ENCODE measurements around the gene PRKCZ. TPM values are rescaled to one million over a fixed set of nuclear protein-coding genes. Genes with fewer than 3 reads are reported as not detected.
A peak's percentile ranks its signal among the peaks of the same experiment; 100 is the strongest.

The PRKCZ gene
- total and polyA plus RNA-seq, 9 of the 15 experiments (the other 6 are each of a cell fraction or from before 2014, with no cell fraction given) = 0.07 to 3.1 (median 1.3) TPM

DNA sequence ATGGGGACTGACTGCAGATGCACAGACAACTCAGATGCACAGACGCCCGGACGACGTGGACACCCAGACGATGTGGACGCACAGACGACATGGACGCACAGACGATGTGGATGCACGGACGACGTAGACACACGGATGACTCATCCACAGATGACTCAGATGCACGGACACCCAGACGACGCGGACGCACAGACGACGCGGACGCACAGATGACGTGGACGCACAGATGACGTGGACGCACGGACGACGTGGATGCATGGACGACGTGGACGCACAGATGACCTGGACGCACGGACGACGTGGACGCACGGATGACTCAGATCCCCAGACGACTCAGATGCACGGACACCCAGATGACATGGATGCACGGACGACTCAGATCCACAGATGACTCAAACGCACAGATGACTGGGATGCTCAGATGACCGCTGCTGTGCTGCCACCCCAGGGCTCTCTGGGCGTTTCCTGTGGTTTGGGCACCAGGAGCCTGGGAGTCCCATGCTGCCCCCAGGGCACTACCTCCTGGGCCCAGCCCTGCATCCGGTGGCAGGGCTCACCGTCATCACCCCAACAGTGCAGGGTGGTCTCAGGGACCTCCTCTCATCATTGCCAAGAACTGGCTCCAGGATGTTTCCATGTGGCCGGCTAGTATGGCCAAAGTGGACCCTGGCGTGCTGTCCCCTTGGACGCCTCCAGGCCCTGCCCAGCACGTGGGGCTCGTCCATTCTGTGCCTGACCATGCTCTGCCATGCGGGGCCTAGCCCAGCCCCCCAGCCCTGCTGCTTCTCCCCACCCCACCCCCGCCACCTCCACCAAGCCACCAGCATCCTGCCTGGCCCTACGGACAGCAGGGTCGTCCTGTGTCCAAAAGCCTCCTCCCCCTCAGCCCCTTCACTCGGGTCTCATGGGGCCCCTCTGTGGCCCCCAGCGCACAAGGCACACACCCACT lies 130.4 kb downstream of the PRKCZ start (continued):
- TF ChIP-seq, protein P1, sequence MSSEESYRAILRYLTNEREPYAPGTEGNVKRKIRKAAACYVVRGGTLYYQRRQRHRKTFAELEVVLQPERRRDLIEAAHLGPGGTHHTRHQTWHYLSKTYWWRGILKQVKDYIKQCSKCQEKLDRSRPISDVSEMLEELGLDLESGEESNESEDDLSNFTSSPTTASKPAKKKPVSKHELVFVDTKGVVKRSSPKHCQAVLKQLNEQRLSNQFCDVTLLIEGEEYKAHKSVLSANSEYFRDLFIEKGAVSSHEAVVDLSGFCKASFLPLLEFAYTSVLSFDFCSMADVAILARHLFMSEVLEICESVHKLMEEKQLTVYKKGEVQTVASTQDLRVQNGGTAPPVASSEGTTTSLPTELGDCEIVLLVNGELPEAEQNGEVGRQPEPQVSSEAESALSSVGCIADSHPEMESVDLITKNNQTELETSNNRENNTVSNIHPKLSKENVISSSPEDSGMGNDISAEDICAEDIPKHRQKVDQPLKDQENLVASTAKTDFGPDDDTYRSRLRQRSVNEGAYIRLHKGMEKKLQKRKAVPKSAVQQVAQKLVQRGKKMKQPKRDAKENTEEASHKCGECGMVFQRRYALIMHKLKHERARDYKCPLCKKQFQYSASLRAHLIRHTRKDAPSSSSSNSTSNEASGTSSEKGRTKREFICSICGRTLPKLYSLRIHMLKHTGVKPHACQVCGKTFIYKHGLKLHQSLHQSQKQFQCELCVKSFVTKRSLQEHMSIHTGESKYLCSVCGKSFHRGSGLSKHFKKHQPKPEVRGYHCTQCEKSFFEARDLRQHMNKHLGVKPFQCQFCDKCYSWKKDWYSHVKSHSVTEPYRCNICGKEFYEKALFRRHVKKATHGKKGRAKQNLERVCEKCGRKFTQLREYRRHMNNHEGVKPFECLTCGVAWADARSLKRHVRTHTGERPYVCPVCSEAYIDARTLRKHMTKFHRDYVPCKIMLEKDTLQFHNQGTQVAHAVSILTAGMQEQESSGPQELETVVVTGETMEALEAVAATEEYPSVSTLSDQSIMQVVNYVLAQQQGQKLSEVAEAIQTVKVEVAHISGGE (CRISPR knock-in tag; IDR thresholded peaks at IDR 0.05) = no peak
- TF ChIP-seq ZNF217 (CRISPR knock-in tag; IDR thresholded peaks at IDR 0.05) (no peak), SOX6 (IDR thresholded peaks at IDR 0.05) (peak; percentile 40; the same call in 1 of the 2 replicates), TCFL5 (CRISPR knock-in tag; conservative IDR thresholded peaks at IDR 0.05) (no peak), HNRNPUL1 (IDR thresholded peaks at IDR 0.05; ENCODE audit: low read length) (no peak), ZBED1 (IDR thresholded peaks at IDR 0.05) (no peak), ELF2 (CRISPR knock-in tag; IDR thresholded peaks at IDR 0.05) (no peak), DIDO1 (tag; IDR thresholded peaks at IDR 0.05; ENCODE audit: low read depth) (peak; percentile 83), CBFB (CRISPR knock-in tag; IDR thresholded peaks at IDR 0.05) (peak; percentile 52; the same call in 1 of the 2 replicates), MAFG (tag; conservative IDR thresholded peaks at IDR 0.05) (peak; percentile 78), ASH1L (IDR thresholded peaks at IDR 0.05; ENCODE audit: borderline replicate concordance, low read depth, partially characterized antibody) (no peak), ZZZ3 (IDR thresholded peaks at IDR 0.05) (no peak), ZNF707 (CRISPR knock-in tag; conservative IDR thresholded peaks at IDR 0.05) (no peak), ZNF444 (CRISPR knock-in tag; IDR thresholded peaks at IDR 0.05) (no peak), KLF16 (IDR thresholded peaks at IDR 0.05) (no peak), TCF7 (IDR thresholded peaks at IDR 0.05; ENCODE audit: borderline replicate concordance) (no peak; the same call in 1 of the 2 replicates), HMG20A (CRISPR knock-in tag; conservative IDR thresholded peaks at IDR 0.05) (no peak)
- TF ChIP-seq, protein P2, sequence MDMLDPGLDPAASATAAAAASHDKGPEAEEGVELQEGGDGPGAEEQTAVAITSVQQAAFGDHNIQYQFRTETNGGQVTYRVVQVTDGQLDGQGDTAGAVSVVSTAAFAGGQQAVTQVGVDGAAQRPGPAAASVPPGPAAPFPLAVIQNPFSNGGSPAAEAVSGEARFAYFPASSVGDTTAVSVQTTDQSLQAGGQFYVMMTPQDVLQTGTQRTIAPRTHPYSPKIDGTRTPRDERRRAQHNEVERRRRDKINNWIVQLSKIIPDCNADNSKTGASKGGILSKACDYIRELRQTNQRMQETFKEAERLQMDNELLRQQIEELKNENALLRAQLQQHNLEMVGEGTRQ (CRISPR knock-in tag; IDR thresholded peaks at IDR 0.05) = no peak
- TF ChIP-seq, protein P3, sequence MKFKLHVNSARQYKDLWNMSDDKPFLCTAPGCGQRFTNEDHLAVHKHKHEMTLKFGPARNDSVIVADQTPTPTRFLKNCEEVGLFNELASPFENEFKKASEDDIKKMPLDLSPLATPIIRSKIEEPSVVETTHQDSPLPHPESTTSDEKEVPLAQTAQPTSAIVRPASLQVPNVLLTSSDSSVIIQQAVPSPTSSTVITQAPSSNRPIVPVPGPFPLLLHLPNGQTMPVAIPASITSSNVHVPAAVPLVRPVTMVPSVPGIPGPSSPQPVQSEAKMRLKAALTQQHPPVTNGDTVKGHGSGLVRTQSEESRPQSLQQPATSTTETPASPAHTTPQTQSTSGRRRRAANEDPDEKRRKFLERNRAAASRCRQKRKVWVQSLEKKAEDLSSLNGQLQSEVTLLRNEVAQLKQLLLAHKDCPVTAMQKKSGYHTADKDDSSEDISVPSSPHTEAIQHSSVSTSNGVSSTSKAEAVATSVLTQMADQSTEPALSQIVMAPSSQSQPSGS (CRISPR knock-in tag; IDR thresholded peaks at IDR 0.05) = peak; percentile 84
- TF ChIP-seq, protein P4, sequence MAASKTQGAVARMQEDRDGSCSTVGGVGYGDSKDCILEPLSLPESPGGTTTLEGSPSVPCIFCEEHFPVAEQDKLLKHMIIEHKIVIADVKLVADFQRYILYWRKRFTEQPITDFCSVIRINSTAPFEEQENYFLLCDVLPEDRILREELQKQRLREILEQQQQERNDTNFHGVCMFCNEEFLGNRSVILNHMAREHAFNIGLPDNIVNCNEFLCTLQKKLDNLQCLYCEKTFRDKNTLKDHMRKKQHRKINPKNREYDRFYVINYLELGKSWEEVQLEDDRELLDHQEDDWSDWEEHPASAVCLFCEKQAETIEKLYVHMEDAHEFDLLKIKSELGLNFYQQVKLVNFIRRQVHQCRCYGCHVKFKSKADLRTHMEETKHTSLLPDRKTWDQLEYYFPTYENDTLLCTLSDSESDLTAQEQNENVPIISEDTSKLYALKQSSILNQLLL (CRISPR knock-in tag; IDR thresholded peaks at IDR 0.05; ENCODE audit: borderline replicate concordance) = no peak
